Measurements from ENCODE around the gene BMP5.

The BMP5 gene

GRCh38 chr6:55756531-55757031 lies 118.8 kb downstream of the BMP5 start:
- DNase-seq (ENCODE audit: low read depth) = peak; percentile 59
- no peak overlapping the region for H3K4me3 ChIP-seq (ENCODE audit: low read depth, low read length)

- no peak overlapping the region for H3K4me3 ChIP-seq (ENCODE audit: low read depth, low read length)
- no peak for DNase-seq (ENCODE audit: low read depth)
These were observed 126.5 kb downstream of the BMP5 start for GRCh38 chr6:55748880-55749279.

GRCh38 chr6:55746473-55746872 lies 128.9 kb downstream of the BMP5 start:
- no peak overlapping the region for H3K4me3 ChIP-seq (ENCODE audit: low read depth, low read length)
- no peak for DNase-seq (ENCODE audit: low read depth)

- H3K4me3 ChIP-seq (ENCODE audit: low read depth, low read length) = no peak overlapping the region
- no peak for DNase-seq (ENCODE audit: low read depth)
These were observed 141.1 kb downstream of the BMP5 start for GRCh38 chr6:55734256-55734655.

GRCh38 chr6:55729665-55730064 lies 145.7 kb downstream of the BMP5 start:
- DNase-seq (ENCODE audit: low read depth) = no peak
- H3K4me3 ChIP-seq (ENCODE audit: low read depth, low read length) = no peak overlapping the region

GRCh38 chr6:55726144-55726543 lies 149.2 kb downstream of the BMP5 start:
- DNase-seq (ENCODE audit: low read depth) = no peak
- no peak overlapping the region for H3K4me3 ChIP-seq (ENCODE audit: low read depth, low read length)

- no peak overlapping the region for H3K4me3 ChIP-seq (ENCODE audit: low read depth, low read length)
- no peak for DNase-seq (ENCODE audit: low read depth)
These were observed 160.6 kb downstream of the BMP5 start for GRCh38 chr6:55714831-55715230.

GRCh38 chr6:55713436-55713835 lies 162.0 kb downstream of the BMP5 start:
- DNase-seq (ENCODE audit: low read depth) = no peak
- H3K4me3 ChIP-seq (ENCODE audit: low read depth, low read length) = no peak overlapping the region

- no peak overlapping the region for H3K4me3 ChIP-seq (ENCODE audit: low read depth, low read length)
- DNase-seq (ENCODE audit: low read depth) = no peak
These were observed 166.7 kb downstream of the BMP5 start for GRCh38 chr6:55708711-55709110.

- H3K4me3 ChIP-seq (ENCODE audit: low read depth, low read length) = no peak overlapping the region
- no peak for DNase-seq (ENCODE audit: low read depth)
These were observed 169.6 kb downstream of the BMP5 start for GRCh38 chr6:55705451-55706440.

GRCh38 chr6:55704421-55704820 lies 171.0 kb downstream of the BMP5 start:
- H3K4me3 ChIP-seq (ENCODE audit: low read depth, low read length) = no peak overlapping the region
- no peak for DNase-seq (ENCODE audit: low read depth)
